HepG2 (cell line): Measurements from ENCODE around the gene NID2. TPM values are rescaled to one million over a fixed set of nuclear protein-coding genes. Genes with fewer than 3 reads are reported as not detected.

Experiments
- ATAC-seq: fragments of 200-7000 bp; cut with Tn5 transposase; 3 replicates; pipeline ENCODE4 v1.9.1; 2020; ENCODE audit warnings: mild to moderate bottlenecking, moderate library complexity
- BruUV-seq: library from RNA; stranded (reverse); fragments of 400-500 nt; replicated peaks from 2 replicates; lab custom pipeline; 2021; lab: Mats Ljungman, UMichigan
- CTCF ChIA-PET: fragments of 300-600 bp; formaldehyde crosslinking; extraction: SDS; loops from one replicate; lab custom pipeline; 2021; ENCODE audit warnings: low total read pairs, inconsistent platforms, low intra/inter-chr PET ratio; lab: Yijun Ruan, JAX
- POLR2A ChIA-PET: fragments of 350-600 bp; sonication (Branson Sonifier 250); formaldehyde crosslinking; loops from one replicate; lab custom pipeline; 2020; ENCODE audit warnings: antibody characterized with exemption, inconsistent platforms; lab: Yijun Ruan, JAX
- DNase-seq: peaks from one replicate; pipeline ENCODE4 v3.0.0-alpha.2; 2015; ENCODE audit warnings: low spot score
- FAIRE-seq: peaks from 3 replicates; lab custom pipeline; 2011; peaks lifted over from hg19 to GRCh38; lab: Jason Lieb, UNC
- H2AFZ ChIP-seq: one replicate; pipeline ENCODE4 v1.6.1; 2011; ENCODE audit warnings: low read length, inconsistent platforms
- H3K27ac ChIP-seq: fragments of 300-600 bp; 3 replicates; pipeline ENCODE4 v1.8.0; 2011; ENCODE audit warnings: mixed run types, mild to moderate bottlenecking, mixed read lengths, low read length, inconsistent platforms; ENCODE audit not compliant: insufficient read depth; ENCODE audit errors: extremely low read length
- H3K27me3 ChIP-seq, 2 experiments: fragments of 200-600 bp in 1 of 2; 2 replicates in 1 of 2; 3 replicates in 1 of 2; pipeline versions ENCODE4 v1.6.0 to v1.8.0; 2011; ENCODE audit warnings: low read length in 2 of 2, mild to moderate bottlenecking in 2 of 2, moderate library complexity in 2 of 2, inconsistent platforms in 1 of 2; ENCODE audit not compliant: insufficient read depth in 2 of 2, control insufficient read depth in 1 of 2
- H3K36me3 ChIP-seq, 2 experiments: fragments of 200-600 bp in 1 of 2; replicated peaks in 1 of 2; 2 replicates in 1 of 2; 3 replicates in 1 of 2; pipeline versions ENCODE4 v1.5.1 to v1.8.0; 2011; ENCODE audit warnings: low read length in 2 of 2, inconsistent platforms in 1 of 2; ENCODE audit not compliant: insufficient read depth in 2 of 2, control insufficient read depth in 1 of 2
- H3K4me1 ChIP-seq: 2 replicates; pipeline ENCODE4 v1.5.1; 2012; ENCODE audit warnings: low read length, inconsistent platforms; ENCODE audit not compliant: insufficient read depth
- H3K4me2 ChIP-seq: 2 replicates; pipeline ENCODE4 v1.6.0; 2011; ENCODE audit warnings: low read depth, low read length, inconsistent platforms
- H3K4me3 ChIP-seq, 3 experiments: fragments of 200-600 bp in 1 of 3; sonication (generic), shearing (Covaris generic) in 1 of 3; replicated peaks in 1 of 3; 2 replicates each; pipeline ENCODE4 v1.5.1; 2011 to 2016; ENCODE audit warnings: low read length in 3 of 3, inconsistent platforms in 2 of 3, low read depth in 2 of 3, mild to moderate bottlenecking in 2 of 3, control low read depth in 1 of 3, mixed read lengths in 1 of 3; ENCODE audit not compliant: insufficient read depth in 1 of 3
- H3K79me2 ChIP-seq: one replicate; pipeline ENCODE4 v1.6.1; 2011; ENCODE audit warnings: low read length, inconsistent platforms; ENCODE audit not compliant: insufficient read depth
- H3K9ac ChIP-seq: 2 replicates; pipeline ENCODE4 v1.6.0; 2011; ENCODE audit warnings: mild to moderate bottlenecking, low read depth, low read length, inconsistent platforms; ENCODE audit not compliant: insufficient read depth
- H3K9me3 ChIP-seq: 2 replicates; pipeline ENCODE4 v1.5.1; 2012; ENCODE audit warnings: mild to moderate bottlenecking, low read length
- H4K20me1 ChIP-seq: 2 replicates; pipeline ENCODE4 v1.6.0; 2011; ENCODE audit warnings: inconsistent platforms, mild to moderate bottlenecking, low read length, moderate library complexity; ENCODE audit not compliant: insufficient read depth
- AHDC1 ChIP-seq: sonication (generic); formaldehyde crosslinking; IDR thresholded peaks from 2 replicates; pipeline ENCODE4 v1.5.1; 2020; ENCODE audit warnings: mild to moderate bottlenecking, missing genetic modification reagents, borderline replicate concordance
- FLYWCH1 ChIP-seq: sonication (generic); formaldehyde crosslinking; IDR thresholded peaks from 2 replicates; pipeline ENCODE4 v1.8.1; 2023; ENCODE audit warnings: mild to moderate bottlenecking, missing genetic modification reagents
- KDM5A ChIP-seq: fragments of 200-600 bp; sonication (generic); IDR thresholded peaks from 2 replicates; pipeline ENCODE4 v1.7.0; 2018; ENCODE audit warnings: antibody characterized with exemption, mild to moderate bottlenecking, low read length, borderline replicate concordance
- MXD1 ChIP-seq: sonication (generic); formaldehyde crosslinking; IDR thresholded peaks from 2 replicates; pipeline ENCODE4 v1.4.0; 2020; ENCODE audit warnings: mild to moderate bottlenecking, missing genetic modification reagents
- PCBP1 ChIP-seq: fragments of 200-400 bp; formaldehyde crosslinking; IDR thresholded peaks from 2 replicates; pipeline ENCODE4 v1.6.1; 2017; ENCODE audit warnings: mild to moderate bottlenecking, low read depth, low read length, borderline replicate concordance
- SP140L ChIP-seq: sonication (generic); formaldehyde crosslinking; IDR thresholded peaks from 2 replicates; pipeline ENCODE4 v1.4.0; 2020; ENCODE audit warnings: missing genetic modification reagents, borderline replicate concordance
- SP4 ChIP-seq: sonication (generic); formaldehyde crosslinking; IDR thresholded peaks from 2 replicates; pipeline ENCODE4 v1.8.1; 2023; ENCODE audit warnings: mild to moderate bottlenecking, missing genetic modification reagents
- ZBTB38 ChIP-seq: sonication (generic); formaldehyde crosslinking; IDR thresholded peaks from 2 replicates; pipeline ENCODE4 v1.5.1; 2020; ENCODE audit warnings: mild to moderate bottlenecking, missing genetic modification reagents
- ZNF543 ChIP-seq: sonication (generic); formaldehyde crosslinking; IDR thresholded peaks from 2 replicates; pipeline ENCODE4 v1.4.0; 2020; ENCODE audit warnings: mild to moderate bottlenecking, missing genetic modification reagents
- ZNF564 ChIP-seq: sonication (generic); formaldehyde crosslinking; IDR thresholded peaks from 2 replicates; pipeline ENCODE4 v1.8.1; 2023; ENCODE audit warnings: mild to moderate bottlenecking, missing genetic modification reagents
- ZNF784 ChIP-seq: sonication (generic); formaldehyde crosslinking; IDR thresholded peaks from 2 replicates; pipeline ENCODE4 v1.5.1; 2020; ENCODE audit warnings: missing genetic modification reagents, mild to moderate bottlenecking, borderline replicate concordance
- ZNF790 ChIP-seq: sonication (generic); formaldehyde crosslinking; IDR thresholded peaks from 2 replicates; pipeline ENCODE4 v1.8.0; 2022; ENCODE audit warnings: missing genetic modification reagents, mild to moderate bottlenecking, borderline replicate concordance
- WGBS: methylation state at CpG from one replicate; pipeline ENCODE4 v1.1.6; 2017; ENCODE audit warnings: low lambda C conversion rate; 5-methylcytosine and 5-hydroxymethylcytosine counted together
- in situ Hi-C: cut with HindIII; loops from 2 replicates; pipeline ENCODE4 v1.10.0; 2017; ENCODE audit warnings: low pct_unique_long_range_greater_than_20kb; ENCODE audit not compliant: extremely low pct_ligation_motif_present
- intact Hi-C: fragments of 100-400 bp; cut with micrococcal nuclease; formaldehyde crosslinking; loops from one replicate; pipeline ENCODE4 v1.10.0; 2022; ENCODE audit not compliant: unreplicated experiment
- polyA plus RNA-seq, 8 experiments: library from polyadenylated mRNA; depleted of rRNA in 3 of 8; stranded (reverse) in 7 of 8; unstranded in 1 of 8; fragments of >200 nt; fragmentation: Illumina TruSeq in 4 of 8; extraction: Trizol in 4 of 8; gene quantifications; 2 replicates each; pipeline versions ENCODE4 v1.2.1 to v1.2.3, GENCODE V29; 2011 to 2016; ENCODE audit warnings: low read depth in 4 of 8, missing spikeins in 1 of 8, mixed read lengths in 1 of 8; ENCODE audit not compliant: insufficient read depth in 1 of 8
- total RNA-seq, 5 experiments: library from RNA; depleted of rRNA; stranded (reverse); fragments of >200 nt; fragmentation: Illumina TruSeq; extraction: Trizol; gene quantifications; 2 replicates each; pipeline ENCODE4 v1.2.3, GENCODE V29; 2016; ENCODE audit warnings: low read depth in 1 of 5
- TF ChIP-seq, protein P1 (sequence below): sonication (generic); formaldehyde crosslinking; conservative IDR thresholded peaks from 2 replicates; pipeline ENCODE4 v1.8.1; 2023; ENCODE audit warnings: missing genetic modification reagents
- TF ChIP-seq, protein P2 (sequence below): sonication (generic); formaldehyde crosslinking; conservative IDR thresholded peaks from 2 replicates; pipeline ENCODE4 v1.4.0; 2020; ENCODE audit warnings: missing genetic modification reagents

Gene NID2
- total and polyA plus RNA-seq, 2 of the 13 experiments (the other 11 are each of a cell fraction or from before 2014, with no cell fraction given), result 0.11 TPM; not detected in 1

- peaks cover 0 to 2% of the 10 kb centered on the region in 2 experiments; a peak in 1 of 5 replicates for H3K27me3 ChIP-seq
- no peak for FAIRE-seq
- 0% methylated on average over 5 of the region's 5 CpGs for WGBS
- TF ChIP-seq, protein P1, sequence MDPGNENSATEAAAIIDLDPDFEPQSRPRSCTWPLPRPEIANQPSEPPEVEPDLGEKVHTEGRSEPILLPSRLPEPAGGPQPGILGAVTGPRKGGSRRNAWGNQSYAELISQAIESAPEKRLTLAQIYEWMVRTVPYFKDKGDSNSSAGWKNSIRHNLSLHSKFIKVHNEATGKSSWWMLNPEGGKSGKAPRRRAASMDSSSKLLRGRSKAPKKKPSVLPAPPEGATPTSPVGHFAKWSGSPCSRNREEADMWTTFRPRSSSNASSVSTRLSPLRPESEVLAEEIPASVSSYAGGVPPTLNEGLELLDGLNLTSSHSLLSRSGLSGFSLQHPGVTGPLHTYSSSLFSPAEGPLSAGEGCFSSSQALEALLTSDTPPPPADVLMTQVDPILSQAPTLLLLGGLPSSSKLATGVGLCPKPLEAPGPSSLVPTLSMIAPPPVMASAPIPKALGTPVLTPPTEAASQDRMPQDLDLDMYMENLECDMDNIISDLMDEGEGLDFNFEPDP (CRISPR knock-in tag), result no peak
- TF ChIP-seq ZNF790 (CRISPR knock-in tag) (no peak), ZNF784 (no peak), ZBTB38 (CRISPR knock-in tag) (no peak), AHDC1 (CRISPR knock-in tag) (no peak), KDM5A (no peak), SP4 (CRISPR knock-in tag) (no peak), SP140L (CRISPR knock-in tag) (no peak), FLYWCH1 (CRISPR knock-in tag) (no peak), MXD1 (no peak), PCBP1 (no peak), ZNF543 (CRISPR knock-in tag) (no peak), ZNF564 (CRISPR knock-in tag) (no peak)
- TF ChIP-seq, protein P2, sequence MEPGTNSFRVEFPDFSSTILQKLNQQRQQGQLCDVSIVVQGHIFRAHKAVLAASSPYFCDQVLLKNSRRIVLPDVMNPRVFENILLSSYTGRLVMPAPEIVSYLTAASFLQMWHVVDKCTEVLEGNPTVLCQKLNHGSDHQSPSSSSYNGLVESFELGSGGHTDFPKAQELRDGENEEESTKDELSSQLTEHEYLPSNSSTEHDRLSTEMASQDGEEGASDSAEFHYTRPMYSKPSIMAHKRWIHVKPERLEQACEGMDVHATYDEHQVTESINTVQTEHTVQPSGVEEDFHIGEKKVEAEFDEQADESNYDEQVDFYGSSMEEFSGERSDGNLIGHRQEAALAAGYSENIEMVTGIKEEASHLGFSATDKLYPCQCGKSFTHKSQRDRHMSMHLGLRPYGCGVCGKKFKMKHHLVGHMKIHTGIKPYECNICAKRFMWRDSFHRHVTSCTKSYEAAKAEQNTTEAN, result no peak
Observed at GRCh38 chr14:52061390-52061789, 7.5 kb downstream of the NID2 start.

More at GRCh38 chr14:52061390-52061789, 7.5 kb downstream of the NID2 start:
- Histone ChIP-seq H2AFZ (no peak overlapping the region), H3K4me3 (no peak overlapping the region), H3K9me3 (no peaks in the 10 kb centered on the region), H3K9ac (no peak overlapping the region), H3K4me1 (no peaks in the 10 kb centered on the region), H3K4me2 (no peak overlapping the region), H3K27ac (no peak overlapping the region), H3K79me2 (no peaks in the 10 kb centered on the region), H4K20me1 (no peaks in the 10 kb centered on the region), H3K36me3 (no peaks in the 10 kb centered on the region)
- no peak for ATAC-seq
- no TSS peak for BruUV-seq
- intact Hi-C loops (no loop called here), in situ Hi-C loops (no loop called here)
- ChIA-PET POLR2A (no interaction called here), CTCF (no interaction called here)
- no peak for DNase-seq
